RPMI8226 (cell line): ENCODE results near the gene STXBP5.

Experiments used
- DNase-seq: peaks from one replicate; pipeline ENCODE4 v3.0.0-alpha.2; 2015

The STXBP5 gene

GRCh38 chr6:147389463-147389862 is 185.2 kb downstream of the STXBP5 start:
- no peak for DNase-seq

GRCh38 chr6:147390909-147391536 is 186.8 kb downstream of the STXBP5 start:
- peak; percentile 28 for DNase-seq

DNA sequence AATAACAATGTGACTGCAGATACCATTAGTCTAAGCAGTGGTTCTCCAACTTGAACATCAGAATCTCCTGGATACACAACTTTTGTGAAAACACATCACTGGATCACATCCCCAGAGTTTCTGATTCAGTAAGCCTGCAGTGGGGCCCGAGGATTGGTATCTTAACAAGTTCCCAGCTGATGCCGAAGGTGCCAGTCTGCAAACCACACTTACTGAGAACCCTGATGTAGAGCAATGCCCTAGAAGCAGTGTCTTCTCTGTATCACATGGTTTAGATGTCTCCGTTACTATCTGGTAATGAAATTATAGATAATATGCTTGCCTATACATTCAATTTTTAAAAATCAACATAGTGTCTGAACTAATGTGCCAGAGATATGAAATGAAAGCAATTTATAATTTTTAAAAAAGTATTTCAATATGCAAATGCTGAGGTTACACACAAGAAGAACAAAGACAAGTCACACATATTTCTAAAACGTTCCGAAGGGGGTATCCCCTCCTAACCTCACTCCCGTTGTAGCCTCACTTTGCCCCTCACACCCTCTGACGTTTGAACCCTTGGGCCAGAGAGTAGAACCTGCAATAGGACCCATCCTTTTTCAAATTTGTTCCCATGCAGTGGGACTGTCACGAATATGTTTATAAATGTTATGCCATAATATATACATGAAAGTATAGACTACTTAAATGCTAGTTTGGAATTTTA is 188.9 kb downstream of the STXBP5 start:
- no peak for DNase-seq

DNA sequence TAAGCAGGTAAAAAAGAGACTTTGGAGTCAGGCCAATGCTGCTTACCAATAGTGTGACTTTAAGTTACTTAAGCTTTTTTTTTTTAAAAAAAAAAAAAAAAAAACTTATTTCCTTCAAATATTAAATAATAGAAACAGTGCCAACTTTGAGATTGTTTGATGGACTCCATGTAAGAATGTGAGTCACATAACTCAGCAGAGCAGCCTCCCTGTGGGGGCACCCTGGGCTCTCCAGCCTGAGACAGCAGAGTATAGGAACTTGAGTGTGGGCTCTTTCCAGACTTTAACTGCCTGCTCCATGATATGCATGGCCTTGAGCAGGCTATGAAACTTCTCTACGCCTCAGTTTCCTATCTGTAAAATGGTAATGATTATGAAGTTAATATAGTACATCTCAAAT is 190.9 kb downstream of the STXBP5 start:
- no peak for DNase-seq

DNA sequence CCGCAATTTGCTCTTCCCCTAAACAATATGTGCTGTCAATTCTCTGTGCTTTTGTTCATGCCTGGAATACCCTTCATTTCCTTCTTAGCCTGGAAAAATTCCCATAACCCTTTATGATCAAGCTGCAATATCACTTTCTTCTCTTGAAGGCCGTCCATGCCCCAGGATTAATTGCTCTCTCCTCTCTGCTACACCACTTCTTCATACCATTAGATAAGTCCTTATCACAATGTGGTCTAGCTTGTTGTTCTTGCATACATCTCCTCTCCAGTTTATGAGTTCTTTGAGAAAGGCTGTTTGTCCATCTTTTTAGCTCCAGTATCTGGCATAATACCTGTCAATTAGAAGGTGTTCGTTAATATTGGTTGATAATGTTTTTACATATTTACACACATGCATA is 193.1 kb downstream of the STXBP5 start:
- no peak for DNase-seq

DNA sequence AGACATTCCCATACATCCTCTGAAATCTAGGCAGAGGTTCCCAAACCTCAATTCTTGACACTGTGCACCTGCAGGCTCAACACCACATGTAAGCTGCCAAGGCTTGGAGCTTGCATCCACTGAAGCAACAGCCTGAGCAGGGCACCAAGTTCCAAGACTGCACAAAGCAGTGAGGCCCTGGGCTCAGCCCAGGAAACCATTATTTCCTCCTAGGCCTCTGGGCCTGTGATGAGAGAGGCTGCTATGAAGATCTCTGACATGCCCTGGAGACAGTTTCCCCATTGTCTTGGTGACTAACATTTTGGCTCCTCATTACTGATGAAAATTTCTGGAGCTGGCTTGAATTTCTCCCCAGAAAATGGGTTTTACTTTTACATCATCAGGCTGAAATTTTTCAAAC is 196.8 kb downstream of the STXBP5 start:
- DNase-seq, result no peak

GRCh38 chr6:147401779-147402178 is 197.6 kb downstream of the STXBP5 start:
- no peak for DNase-seq

DNA sequence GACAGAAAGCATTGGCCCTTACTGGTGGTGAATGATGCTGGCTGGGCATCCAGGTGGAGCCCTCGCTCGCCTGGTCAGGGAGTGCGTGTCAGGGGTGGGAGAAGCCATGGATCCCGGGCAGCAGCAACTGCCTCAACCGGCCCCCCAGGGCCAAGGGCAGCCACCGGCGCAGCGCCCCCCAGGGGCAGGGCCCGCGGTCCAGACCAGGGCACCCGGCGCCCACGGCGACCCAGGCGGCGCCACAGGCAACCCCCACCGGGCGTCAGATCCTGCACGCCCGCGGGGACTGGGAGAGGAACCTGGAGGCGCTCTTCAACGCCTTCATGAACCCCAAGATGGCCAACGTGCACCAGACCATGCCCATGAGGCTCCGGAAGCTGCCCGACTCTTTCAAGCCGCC is 202.6 kb downstream of the STXBP5 start:
- DNase-seq, result no peak

DNA sequence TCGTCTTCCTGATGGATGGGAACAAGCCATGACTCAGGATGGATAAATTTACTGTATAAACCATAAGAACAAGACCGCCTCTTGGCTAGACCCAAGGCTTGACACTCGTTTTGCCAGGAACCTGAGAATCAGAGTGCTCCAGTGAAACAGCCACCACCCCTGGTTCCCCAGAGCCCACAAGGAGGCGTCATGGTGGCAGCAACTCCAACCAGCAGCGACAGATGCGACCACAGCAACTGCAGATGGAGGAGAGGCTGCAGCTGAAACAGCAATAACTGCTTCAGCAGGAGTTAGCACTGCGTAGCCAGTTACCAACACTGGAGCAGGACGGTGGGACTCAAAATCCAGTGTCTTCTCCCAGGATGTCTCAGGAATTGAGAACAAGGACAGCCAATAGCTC is 203.4 kb downstream of the STXBP5 start:
- DNase-seq, result no peak

- no peak for DNase-seq
Observed at GRCh38 chr6:147416622-147417021, 212.4 kb downstream of the STXBP5 start.

DNA sequence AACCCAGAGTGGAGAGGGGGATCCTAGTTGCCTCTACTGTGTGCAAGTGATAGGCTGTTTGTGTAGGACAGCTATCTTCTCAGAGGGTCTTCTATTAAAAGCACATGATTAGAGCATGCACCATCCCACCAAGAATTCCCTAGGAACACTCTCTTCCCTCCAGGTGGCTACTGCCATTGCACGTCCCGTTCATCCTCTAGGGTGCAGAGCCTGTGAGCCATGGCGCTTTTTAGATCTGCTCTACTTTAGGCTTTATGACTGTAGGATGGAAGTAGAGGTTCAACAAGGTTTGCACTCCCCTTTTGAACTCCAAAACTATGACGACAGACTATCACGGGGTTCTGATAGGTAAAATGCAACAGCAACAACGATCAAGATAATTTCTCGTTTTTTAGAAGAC is 213.7 kb downstream of the STXBP5 start:
- no peak for DNase-seq

DNA sequence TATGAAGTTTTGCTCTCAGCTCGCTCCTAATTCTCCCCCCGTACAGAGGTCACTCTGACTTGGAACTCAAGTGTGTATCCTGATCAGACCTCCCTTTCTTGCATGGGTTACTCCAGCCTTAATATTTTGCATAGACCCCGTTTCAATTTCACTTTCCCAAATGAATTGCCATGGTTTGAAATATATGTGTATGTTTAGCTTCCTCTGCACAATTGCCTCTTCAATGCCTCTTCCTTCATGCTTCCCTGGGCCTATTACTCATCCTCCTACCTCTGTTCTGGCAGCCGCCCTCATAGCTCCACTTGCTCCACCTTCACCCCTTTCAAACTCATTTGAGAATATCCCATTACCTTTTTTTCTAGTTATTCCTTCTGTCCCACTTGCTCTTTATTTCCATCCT is 214.3 kb downstream of the STXBP5 start:
- DNase-seq, result no peak

- no peak for DNase-seq
Observed at GRCh38 chr6:147421903-147422302, 217.7 kb downstream of the STXBP5 start.

GRCh38 chr6:147423111-147423510 is 218.9 kb downstream of the STXBP5 start:
- no peak for DNase-seq

DNA sequence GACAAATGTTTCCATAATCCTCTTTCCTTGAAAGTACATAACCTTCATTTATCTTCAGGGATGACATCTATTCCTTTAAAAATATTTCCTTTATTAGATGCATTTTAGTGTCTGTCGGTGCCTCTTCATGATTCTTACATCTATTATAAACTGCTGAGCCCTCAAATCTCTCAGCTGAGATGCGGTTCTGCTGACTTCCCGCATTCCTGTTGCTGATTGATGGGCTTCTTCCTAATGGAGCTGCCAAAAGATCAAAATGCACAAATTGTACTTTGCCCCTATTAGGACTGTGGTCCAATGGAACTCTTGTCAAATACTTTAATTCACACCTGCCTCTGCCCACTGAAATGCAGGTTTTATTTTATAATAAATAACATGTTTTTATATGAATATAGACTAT is 225.6 kb downstream of the STXBP5 start:
- no peak for DNase-seq

DNA sequence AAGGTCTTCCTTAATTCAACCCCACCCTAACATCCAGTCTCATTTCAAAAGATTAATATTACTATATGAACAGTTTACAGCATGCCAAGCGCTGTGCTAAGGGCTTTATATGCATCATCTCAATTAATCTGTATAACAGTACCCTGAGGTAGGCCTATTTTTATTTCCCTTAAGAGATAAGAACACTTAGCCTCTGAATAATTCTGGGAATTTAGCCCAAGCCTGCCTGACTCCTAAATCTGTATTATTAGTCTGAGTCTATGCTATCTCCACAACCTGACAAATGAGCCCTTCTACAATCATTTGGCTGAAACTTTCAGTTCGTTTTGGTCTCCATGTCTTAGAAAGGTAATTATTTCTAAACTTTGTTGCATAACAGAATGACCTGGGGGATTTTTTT is 226.6 kb downstream of the STXBP5 start:
- no peak for DNase-seq

DNA sequence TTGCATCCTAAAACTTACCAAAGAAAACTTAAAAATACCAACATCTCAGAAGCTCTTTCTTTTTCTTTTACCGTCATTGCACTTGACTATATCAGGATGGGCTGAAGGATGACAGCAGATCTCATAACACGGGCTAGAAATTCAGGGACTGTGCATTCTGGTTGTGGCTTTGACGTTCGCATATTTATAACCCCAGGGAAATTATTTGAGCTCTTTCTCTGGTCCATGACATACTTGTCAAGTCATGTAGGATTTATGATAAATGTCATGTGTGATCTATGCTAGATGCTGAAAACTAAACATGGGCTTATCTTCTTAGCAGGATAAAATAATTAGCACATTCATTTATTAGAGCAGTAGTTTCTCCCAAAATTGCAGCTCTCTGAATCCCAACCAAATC is 229.9 kb downstream of the STXBP5 start:
- no peak for DNase-seq

DNA sequence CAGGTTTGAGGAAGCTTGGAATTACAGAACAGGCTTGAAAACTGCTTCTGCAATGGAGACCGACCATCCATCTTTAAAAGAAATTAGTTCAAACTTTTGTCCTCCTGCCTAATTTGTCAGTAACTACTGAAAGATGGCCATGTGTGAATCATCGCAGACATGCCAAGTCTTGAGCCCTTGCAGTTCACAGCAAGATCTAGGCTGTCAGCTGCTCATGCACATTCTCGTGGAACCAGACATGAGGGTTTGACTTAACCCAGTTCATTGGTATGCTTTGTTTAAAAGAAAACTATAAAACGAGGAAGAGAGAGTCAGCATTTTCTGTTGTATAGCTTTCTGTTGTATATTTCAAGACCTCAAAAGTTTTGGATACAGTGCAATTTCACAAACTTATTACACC is 230.3 kb downstream of the STXBP5 start:
- DNase-seq, result no peak

GRCh38 chr6:147437615-147438014 is 233.4 kb downstream of the STXBP5 start:
- DNase-seq, result no peak

DNA sequence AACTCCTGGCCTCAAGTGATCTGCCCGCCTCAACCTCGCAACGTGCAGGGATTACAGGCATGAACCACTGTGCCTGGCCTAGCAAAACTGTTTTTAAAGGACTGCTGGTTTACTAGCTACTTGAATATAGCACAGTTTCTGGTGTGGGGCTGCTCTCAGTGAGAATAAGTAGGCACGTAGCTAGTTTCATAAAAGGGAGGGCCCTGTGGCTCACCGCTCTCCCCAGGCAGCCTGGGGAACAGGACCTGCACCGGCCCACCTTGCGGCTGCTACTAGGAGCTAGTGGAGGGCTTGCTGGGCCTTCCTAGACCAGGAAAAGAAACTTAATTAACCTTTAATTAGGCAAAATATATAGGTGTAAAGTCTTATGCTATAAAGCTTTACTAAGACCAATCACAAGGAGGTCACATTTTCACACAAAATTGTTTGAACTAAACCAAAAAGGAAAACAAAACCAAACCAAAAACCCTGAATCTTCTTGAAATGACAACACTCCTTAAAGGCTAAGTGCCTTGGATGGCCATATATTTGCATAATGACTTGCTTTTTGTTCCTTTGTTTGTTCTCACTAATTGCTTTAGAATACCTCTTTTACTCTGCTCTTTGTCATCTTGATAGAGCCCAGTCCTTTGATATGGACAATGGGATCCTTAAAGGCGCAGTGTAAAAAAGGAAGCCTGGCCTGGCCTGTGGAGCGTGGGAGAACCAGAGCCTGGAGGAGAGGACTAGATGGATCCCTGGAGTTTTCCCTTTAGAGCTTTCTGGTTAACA is 234.7 kb downstream of the STXBP5 start:
- no peak for DNase-seq
